NCI-H510A (cell line): Measurements from ENCODE around the gene CNNM4.
"Not testable (repeated sequence)": the region's sequence is repeated elsewhere in the genome, so short reads cannot be mapped to it uniquely, and the experiment has no call there.

Experiments used
- DNase-seq: peaks from one replicate; lab custom pipeline; 2025; lab: John Stamatoyannopoulos, UW

Gene CNNM4

DNA sequence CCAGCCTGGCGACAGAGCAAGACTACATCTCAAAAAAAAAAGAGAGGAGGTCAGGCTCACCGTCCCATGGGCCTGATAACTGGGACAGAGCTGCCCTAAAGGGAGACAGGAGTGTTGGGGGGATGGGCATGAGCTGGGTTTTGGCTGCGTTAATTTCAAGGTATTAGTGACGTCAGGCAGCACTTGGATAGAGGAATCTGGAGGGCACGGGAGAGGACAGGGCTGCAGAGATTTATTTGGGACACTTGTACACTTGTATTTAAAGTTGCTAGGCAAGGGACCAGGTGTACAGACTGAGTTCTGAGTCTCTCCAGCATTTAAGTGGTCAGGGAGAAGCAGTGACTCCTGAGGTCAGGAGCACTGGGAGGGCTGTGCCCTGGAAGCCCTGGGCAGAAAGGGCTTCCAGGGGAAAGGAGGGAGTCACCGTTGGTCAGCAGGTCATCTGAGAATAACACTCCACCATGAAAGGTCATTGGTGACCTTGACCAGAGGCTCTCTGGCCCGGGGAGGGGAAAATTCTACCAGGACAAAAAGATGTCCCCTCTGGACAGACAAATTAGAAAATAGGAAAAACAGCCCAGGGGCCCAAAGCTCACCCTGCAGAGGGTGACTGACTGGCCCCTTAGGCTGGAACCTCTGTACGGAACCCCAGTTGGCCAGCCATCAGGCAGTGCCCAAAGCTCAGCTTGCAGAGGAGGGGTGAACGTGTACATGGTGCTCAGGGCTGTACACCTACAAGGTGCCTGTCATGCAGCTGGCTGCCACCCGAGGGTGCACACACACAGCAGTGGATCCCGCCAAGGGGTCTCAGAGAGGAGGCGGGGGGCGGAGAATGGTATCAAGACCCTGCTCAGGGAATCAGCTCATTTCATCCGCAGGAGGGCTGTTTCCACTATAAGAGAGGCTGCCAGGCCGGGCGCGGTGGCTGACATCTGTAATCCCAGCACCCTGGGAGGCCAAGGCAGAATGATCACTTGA, 32.4 kb downstream of the CNNM4 start:
- no peak for DNase-seq

DNA sequence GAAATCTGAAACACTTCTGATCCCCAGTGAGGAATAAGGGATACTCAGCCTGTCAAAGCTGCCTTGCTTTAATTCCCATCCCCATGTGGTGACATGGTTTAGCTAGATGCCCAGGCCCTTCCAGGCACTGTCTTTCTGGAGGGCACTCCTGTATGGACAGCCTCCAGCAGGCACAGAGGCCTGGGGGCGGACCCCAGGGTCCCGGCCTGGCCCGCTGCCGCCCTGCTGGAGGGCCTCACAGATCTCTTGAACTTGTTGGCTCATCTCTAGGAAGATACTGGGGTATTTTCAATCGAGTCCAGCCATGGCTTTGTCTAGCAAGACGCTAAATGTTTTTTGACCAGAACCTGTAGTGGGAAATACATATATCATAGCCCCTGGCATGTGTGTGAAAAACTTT, 34.4 kb downstream of the CNNM4 start:
- DNase-seq: no peak

DNA sequence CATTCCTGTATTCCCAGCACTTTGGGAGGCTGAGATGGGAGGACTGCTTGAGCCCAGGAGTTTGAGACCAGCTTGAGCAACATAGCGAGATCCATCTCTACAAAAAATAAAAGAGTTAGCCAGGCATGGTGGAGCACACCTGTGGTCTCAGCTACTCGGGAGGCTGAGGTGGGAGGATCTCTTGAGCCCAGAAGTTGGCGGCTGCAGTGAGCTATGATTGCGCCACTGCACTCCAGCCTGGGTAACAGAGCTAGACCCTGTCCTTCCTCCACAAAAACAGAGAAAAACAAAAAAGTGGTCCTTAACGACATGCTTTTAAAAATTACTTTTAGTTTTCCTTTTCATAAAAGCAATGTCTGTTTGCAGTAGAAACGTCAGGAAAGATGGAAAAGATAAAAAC, 35.8 kb downstream of the CNNM4 start:
- DNase-seq: not testable (repeated sequence)

DNA sequence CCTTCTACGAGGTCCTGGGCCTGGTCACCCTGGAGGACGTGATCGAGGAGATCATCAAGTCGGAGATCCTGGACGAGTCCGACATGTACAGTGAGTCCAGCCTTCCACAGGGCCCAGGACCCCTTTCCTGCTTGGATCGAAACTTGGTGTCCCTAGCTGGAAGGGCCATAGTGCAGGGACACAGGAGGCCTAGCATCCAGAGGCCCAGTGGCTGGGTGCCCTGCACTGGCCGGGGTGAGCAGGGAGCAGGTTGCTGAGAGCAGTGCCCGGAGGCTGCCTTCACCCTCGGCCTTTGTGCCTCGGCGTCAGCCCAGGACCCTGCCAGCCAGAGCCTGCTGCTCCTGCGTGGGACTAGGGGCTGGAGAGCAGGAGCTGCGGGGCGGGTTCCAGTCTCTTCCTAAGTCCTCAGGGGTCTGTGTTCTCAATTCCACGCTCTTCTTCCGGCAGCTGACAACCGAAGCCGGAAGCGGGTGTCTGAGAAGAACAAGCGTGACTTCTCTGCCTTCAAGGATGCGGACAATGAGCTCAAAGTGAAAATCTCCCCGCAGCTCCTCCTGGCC, 36.4 kb downstream of the CNNM4 start:
- DNase-seq: no peak

DNA sequence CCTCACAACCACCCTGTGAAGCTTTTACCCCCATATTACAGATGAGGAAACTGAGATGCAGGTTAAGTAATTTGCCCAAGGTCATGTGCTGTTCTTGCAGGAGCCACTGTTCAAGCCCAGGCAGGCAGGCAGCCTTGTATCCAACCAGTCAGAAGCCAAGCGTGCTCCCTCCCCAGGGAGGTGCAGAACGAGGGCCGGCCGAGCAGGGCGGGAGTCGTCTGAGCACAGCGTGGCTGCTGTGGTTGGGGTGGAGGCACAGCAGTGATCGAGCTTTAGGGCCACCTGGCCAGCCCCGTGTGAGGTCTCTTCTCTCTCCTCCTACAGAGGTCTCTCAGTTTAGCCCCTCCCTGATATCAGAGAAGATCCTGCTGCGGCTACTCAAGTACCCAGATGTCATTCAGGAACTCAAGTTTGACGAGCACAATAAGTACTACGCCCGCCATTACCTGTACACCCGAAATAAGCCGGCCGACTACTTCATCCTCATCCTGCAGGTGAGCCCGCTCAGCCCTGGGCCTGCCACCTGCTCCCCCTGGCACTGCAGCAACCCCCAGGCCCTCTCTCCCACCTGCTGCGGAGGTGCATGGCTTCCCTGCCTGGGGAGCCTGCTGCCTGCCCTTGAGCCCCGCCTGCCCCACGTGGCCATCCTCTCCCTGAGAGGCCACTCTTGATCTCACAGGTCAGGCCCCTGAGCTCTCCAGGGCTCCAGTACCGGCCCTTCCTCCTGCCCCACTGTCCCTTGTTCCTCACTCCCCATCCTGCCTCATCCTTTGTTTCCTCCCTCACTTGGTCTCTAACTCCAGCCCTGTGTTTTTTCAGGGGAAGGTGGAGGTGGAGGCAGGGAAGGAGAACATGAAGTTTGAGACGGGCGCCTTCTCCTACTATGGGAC, 38.3 kb downstream of the CNNM4 start:
- peak; percentile 53 for DNase-seq

DNA sequence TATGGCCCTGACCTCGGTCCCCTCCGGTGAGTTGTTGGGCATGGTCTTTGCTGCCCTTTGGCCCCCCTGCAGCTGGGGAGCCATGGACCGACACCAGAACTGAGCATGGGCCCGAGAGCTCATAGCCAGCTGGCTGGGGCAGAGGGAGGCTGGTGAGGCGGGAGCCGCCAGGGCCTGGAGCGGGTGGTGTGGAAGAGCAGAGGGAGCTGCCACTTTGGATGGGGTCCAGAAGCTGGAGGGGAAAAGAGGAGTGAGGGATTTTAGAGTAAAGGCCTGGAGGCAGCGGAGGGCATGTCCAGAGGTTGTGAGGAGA, 38.9 kb downstream of the CNNM4 start:
- no peak for DNase-seq

DNA sequence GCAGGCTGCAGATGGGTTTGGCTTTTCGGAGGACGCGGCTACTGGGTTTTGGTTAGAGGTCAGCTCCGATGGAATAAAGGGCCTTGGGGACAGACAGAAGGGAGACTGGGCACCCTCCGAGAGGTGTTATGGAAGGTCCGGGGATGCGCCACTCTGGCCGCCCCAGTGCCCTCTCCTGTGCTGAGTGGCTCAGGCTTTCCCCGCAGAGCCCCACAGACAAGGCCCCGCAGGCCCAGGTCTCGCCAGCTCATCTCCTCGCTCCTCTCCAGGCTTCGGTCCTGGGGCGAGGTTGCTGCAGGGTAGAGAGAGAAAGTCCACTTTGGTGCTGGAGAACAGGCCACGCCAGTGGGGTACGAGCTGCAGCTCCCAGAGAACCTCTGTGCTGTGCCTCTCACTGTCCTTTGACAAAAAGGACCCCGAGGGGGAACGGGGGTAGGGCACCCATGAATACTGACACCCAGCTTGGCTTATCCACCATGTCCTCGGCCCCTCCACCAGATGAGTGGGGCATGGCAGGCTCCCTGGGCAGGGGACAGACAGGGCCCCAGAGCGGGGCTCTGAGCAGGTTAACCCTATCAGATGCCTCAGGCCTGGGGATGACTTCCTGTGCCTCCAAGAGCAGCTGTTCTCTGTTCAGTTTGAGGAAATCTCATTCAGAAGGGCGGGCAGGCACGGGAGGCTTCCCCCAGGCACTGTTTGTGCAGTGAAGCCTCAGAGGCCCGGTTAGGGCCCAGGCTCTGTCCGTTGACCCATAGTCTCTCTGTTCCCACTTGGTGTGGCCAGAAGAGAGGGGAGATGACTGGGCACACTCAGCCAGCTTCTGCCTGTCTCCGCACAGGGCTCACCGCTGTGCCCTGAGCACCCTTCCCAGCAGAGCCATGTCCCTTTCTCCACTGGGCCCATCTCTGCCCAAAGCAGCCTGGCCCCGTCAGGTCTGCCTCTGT, 39.6 kb downstream of the CNNM4 start:
- peak; percentile 11 for DNase-seq

DNA sequence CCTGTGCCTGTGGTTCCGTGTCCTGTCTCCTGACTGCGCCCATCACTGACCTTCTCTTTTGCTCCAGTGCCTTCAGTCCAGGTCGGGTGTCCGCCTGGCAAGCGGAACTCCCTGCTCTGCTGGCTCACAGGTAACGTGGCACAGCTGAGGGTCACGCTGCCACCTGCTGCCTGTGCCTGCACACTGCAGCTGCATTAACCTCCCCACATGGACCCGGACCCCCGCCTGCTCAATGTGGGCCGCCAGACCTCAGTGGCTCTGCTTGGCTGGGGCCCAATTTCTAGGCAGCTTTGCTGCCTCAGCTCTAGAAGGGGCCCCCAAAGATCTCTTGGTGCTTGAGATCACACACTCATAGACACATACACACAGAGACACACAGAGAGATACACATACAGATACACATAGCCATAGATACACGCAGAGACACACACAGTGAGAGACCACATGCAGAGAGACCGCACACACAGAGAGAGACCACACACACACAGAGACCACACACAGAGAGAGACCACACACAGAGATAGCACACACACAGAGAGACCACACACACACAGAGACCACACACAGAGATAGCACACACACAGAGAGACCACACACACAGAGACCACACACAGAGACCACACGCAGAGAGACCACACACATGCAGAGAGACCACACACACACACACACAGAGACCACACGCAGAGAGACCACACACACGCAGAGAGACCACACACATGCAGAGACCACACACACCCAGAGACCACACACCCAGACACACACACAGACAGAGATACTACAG, 40.5 kb downstream of the CNNM4 start:
- peak; percentile 42 for DNase-seq

DNA sequence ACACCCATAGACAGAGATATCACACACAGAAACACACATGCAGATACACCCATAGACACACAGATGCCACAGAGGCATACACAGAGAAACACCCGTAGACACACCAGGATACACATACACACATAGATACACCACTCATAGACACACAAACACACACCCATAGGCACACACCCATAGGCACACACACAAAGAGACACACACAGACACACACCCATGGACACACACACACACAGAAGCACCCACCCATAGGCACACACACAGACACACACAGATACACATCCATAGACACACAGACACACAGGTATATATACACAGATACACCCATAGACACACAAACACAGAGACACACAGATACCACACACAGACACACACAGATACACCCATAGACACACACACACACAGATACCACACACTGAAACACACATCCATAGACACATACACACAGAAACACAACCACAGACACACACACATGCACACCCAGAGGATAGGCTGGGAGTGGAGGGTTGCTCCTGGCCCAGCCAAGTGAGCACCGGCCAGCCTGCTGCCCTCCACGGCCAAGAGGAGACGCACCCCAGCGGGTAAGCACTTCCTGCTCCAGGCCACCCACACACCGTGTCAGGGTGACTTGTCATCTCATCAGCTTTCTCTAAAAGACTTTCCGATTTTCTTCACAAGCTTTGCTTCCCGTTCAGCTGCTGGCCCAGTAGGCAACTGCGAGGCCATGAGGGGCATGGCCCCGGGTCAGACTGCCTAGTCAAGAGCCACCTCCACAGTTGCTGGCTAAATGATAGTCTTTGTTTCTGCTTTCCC, 41.3 kb downstream of the CNNM4 start:
- no peak for DNase-seq

DNA sequence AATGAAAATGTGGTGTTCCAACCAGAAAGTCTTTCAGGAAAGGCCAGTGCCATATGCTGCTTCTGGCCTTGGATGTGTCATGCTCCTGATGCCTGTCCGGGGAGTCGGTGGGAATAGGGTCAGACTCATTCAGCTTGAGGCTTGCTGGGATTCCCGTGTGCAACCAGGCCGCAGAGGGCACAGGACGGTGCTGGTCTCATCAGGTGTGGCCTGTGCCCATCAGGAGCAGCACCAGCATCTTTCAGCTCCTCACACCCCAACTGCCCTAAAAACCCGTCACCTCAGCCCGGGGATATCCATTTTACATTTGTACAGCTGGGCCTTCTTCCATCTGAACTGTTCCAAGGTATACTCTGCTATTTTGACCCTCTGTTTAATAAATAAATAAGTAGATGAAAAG, 42.0 kb downstream of the CNNM4 start:
- no peak for DNase-seq

DNA sequence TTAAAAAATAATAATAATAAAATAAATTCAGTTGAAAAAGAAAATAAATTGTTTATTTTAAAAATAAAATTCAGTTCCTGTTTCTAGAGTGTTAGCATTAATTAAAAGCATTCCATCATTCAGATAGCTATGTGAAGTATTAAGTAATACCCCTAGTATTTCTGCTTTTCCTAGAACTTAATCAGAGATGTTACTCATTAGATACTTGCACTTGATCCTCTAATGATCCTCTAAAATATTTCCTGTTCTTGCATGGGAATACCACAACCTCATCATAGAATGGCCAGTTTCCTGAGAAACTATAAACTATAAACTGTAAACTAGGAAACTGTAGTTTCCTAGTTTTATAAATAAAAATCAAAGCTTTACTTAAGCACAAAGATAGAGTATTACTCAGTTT, 44.3 kb downstream of the CNNM4 start:
- no peak for DNase-seq

DNA sequence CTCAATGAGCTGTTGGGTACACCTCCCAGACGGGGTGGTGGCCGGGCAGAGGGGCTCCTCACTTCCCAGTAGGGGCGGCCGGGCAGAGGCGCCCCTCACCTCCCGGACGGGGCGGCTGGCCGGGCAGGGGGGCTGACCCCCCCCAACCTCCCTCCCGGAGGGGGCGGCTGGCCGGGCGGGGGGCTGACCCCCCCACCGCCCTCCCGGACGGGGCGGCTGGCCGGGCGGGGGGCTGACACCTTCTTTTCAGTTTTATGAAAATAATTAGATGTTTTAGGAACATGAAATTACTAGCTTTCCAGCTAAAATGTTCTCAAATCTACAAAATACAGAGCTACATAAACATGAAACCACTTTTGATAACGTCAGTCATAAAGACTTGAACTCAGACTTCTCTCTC, 45.2 kb downstream of the CNNM4 start:
- DNase-seq: not testable (repeated sequence)

DNA sequence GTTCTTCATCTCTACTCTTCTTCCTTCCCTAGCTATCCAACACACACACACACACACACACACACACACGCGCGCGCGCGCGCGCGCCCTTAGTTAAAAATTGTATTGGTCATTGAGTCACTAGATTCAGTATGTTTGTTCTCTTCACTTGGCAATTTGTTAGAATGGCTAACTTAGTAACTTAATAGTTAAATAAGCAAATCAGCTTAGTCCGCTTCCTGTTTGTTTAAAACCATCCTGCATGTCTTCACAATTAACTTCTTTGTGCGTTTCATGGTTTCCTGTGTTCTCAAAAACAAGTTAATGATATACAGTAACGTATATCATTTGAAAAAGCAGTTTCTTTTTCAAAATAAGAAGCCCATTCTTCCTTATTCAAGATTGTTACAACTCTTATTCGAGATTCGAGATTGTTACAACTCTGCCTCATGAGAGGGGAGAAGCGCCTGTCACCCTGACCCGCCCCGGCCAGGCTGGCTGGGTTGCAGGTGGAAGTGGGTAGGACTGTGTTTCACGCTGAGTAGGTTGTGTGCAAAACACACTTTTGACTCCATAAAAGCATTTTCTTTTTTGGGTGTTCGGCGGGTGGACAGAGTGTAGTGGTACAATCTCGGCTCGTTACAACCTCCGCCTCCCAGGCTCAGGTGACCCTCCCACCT, 45.9 kb downstream of the CNNM4 start:
- DNase-seq: no peak

DNA sequence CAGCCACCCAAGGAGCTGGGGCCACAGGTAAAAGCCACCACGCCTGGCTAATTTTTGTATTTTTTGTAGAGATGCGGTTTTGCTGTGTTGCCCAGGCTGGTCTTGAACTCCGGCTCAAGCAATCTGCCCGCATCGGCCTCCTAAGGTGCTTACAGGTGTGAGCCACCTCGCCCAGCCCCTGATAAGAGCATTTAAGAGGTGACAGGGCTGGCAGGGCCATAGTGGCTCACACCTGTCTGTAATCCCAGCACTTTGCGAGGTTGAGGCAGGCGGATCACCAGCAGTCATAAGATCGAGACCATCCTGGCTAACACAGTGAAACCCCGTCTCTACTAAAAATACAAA, 46.4 kb downstream of the CNNM4 start:
- no peak for DNase-seq

DNA sequence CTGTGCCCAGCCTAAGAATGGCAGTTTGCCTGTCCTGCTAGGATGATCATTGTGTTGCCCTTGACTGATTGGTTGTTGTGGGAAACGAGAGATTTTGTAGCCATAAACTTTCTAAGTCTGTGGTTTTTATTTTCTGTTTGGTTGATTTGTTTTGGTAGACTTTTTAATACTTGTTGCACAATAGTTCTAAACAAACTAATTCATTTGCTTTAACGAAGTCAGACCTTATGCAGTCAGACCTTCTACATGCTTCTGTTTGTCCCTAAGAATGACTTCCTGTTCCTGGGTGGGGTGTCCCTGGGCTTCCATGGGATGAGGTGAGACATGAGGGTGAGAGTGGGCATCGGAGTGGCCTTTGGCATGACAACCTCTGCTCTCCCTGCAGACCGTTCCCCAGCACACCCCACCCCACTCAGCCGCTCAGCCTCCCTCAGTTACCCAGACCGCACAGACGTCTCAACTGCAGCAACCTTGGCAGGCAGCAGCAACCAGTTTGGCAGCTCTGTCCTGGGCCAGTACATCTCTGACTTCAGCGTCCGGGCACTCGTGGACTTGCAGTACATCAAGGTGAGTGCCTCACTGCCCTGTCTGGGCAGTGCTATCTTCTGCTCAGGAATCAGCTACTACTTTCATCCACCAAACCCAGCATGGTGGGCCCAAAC, 47.6 kb downstream of the CNNM4 start:
- DNase-seq: no peak

DNA sequence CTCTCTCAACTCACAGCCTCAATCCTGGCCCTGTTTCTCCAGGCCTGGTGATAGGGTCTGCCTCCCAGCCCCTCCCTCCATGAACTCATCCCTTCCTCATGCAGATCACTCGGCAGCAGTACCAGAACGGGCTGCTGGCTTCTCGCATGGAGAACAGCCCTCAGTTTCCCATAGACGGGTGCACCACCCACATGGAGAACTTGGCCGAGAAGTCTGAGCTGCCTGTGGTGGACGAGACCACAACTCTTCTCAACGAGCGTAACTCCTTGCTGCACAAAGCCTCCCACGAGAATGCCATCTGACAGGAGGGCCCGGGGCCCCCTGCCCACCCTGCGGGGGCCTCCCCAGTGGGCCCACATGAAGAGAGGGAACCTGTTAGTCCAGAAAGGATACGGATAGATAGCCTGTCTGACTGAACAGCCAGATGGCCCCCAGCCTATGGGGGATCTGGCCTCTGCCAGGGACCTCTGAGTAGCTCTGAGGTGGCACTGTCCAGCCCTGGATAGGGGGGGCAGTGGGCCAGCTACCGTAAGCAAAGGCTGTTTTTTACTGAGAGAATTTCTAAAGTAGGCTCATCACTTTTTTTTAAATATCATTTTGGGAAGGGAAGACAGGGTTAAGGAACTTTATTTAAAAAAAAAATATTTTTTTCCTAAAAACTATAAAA, 48.6 kb downstream of the CNNM4 start:
- DNase-seq: no peak

DNA sequence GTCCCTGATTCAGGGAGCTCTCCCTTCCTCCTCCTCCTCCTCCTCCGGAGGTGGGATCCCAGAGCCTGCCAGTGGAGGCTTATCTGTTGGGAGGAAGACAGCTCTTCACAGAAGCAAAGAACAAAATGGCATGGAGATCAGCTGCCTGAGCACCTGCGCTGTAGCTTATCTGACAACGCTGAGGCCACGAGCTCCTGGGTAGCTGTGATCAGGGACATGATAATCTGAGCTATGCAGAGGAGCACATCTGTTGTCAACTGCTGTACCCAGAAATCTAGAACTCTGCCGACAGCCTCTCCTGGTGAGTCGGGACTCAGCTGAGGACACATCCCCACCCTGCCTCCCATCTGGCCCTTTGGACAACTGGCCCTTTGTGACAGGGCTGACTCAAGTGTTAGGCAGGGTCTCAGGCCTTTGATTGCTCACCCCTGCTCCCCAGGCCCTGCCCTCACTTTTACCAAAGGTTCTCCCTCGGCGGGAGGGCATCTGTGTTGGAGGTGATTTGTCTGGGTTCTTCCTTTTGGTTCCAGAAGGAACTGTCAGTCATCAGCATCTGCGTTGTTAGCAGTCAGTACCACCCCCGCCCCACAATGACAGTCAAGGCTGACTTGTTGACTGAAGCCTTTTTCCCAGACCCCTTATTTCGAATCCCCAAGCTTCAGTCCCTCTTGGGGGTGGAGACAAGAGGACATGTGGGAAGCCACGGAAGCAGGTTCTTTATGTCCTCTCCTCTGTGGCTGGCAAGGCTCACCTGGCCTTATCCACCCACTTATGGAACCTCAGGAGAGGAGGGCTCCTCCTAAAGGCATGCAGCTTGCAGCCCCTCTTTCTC, 49.5 kb downstream of the CNNM4 start:
- DNase-seq: no peak
